HCT116 (cell line): ENCODE measurements around the gene PLEK2. TPM values are rescaled to one million over a fixed set of nuclear protein-coding genes. Genes with fewer than 3 reads are reported as not detected.

Experiments
- ATAC-seq: fragments of 200-7000 bp; cut with Tn5 transposase; 2 replicates; pipeline ENCODE4 v1.9.1; 2020; ENCODE audit warnings: mild to moderate bottlenecking, moderate library complexity
- BruUV-seq: library from RNA; stranded (reverse); fragments of 400-500 nt; replicated peaks from 2 replicates; lab custom pipeline; 2021; lab: Mats Ljungman, UMichigan
- CTCF ChIA-PET: fragments of 300-600 bp; sonication (Branson Sonifier 250); formaldehyde crosslinking; loops from one replicate; lab custom pipeline; 2021; ENCODE audit warnings: antibody characterized with exemption; lab: Charles Lee
- POLR2A ChIA-PET: fragments of 300-600, 350-600 bp; sonication (Branson Sonifier 250); formaldehyde crosslinking; loops from one replicate; lab custom pipeline; 2021; ENCODE audit warnings: antibody characterized with exemption; lab: Charles Lee
- RAD21 ChIA-PET, 2 experiments: fragments of 300-600 bp; sonication (Branson Sonifier 250); formaldehyde crosslinking; loops; one replicate each; lab custom pipeline; 2023; ENCODE audit warnings: low total read pairs in 2 of 2; ENCODE audit not compliant: uncharacterized antibody in 2 of 2, unreplicated experiment in 2 of 2, low non-redundant PET in 1 of 2; lab: Charles Lee
- DNase-seq: peaks from one replicate; pipeline ENCODE4 v3.0.0-alpha.2; 2010; ENCODE audit warnings: low read depth, low spot score
- H2AFZ ChIP-seq: fragments of 200-600 bp; shearing (Covaris generic), sonication (generic); 2 replicates; pipeline ENCODE4 v1.6.1; 2017; ENCODE audit warnings: low read depth, mixed run types, mixed read lengths, antibody characterized with exemption, low read length; ENCODE audit not compliant: poor library complexity, severe bottlenecking
- H3K27ac ChIP-seq: 2 replicates; pipeline ENCODE4 v1.5.1; 2012; ENCODE audit warnings: low read depth, low read length
- H3K27me3 ChIP-seq: fragments of 200-600 bp; sonication (generic); 2 replicates; pipeline ENCODE4 v1.6.1; 2016; ENCODE audit warnings: mixed run types, low read length, mixed read lengths; ENCODE audit not compliant: insufficient read depth
- H3K36me3 ChIP-seq, 2 experiments: fragments of 200-500 bp in 1 of 2; fragments of 200-600 bp in 1 of 2; sonication (Bioruptor generic) in 1 of 2; sonication (generic) in 1 of 2; 2 replicates each; pipeline versions ENCODE4 v1.5.1 to v1.6.1; 2014 to 2016; ENCODE audit warnings: low read length in 2 of 2, inconsistent platforms in 1 of 2, mixed read lengths in 1 of 2, mixed run types in 1 of 2; ENCODE audit not compliant: insufficient read depth in 2 of 2, control insufficient read depth in 1 of 2
- H3K4me1 ChIP-seq, 2 experiments: fragments of 200-600 bp in 1 of 2; sonication (generic) in 1 of 2; 2 replicates each; pipeline versions ENCODE4 v1.5.1 to v1.6.1; 2012 to 2017; ENCODE audit warnings: low read length in 2 of 2, inconsistent platforms in 1 of 2, mild to moderate bottlenecking in 1 of 2, mixed read lengths in 1 of 2, mixed run types in 1 of 2, moderate library complexity in 1 of 2; ENCODE audit not compliant: insufficient read depth in 2 of 2, control insufficient read depth in 1 of 2
- H3K4me2 ChIP-seq: fragments of 200-600 bp; sonication (generic); 2 replicates; pipeline ENCODE4 v1.6.1; 2017; ENCODE audit warnings: mixed run types, low read length, mixed read lengths
- H3K4me3 ChIP-seq, 2 experiments: fragments of 200-600 bp in 1 of 2; sonication (generic) in 1 of 2; replicated peaks in 1 of 2; 2 replicates each; pipeline ENCODE4 v1.5.1; 2011 to 2016; ENCODE audit warnings: low read length in 2 of 2, control low read depth in 1 of 2, low read depth in 1 of 2, mild to moderate bottlenecking in 1 of 2, mixed read lengths in 1 of 2, mixed run types in 1 of 2
- H3K79me2 ChIP-seq: fragments of 200-600 bp; sonication (generic); 2 replicates; pipeline ENCODE4 v1.6.1; 2017; ENCODE audit warnings: mild to moderate bottlenecking, mixed run types, low read length, moderate library complexity, mixed read lengths; ENCODE audit not compliant: insufficient read depth
- H3K9ac ChIP-seq: fragments of 200-600 bp; sonication (generic); 2 replicates; pipeline ENCODE4 v1.6.1; 2016; ENCODE audit warnings: low read length, mixed read lengths
- H3K9me2 ChIP-seq: fragments of 200-600 bp; sonication (generic), shearing (Covaris generic); 2 replicates; pipeline ENCODE4 v1.6.1; 2017; ENCODE audit warnings: mixed run types, mild to moderate bottlenecking, moderate library complexity; ENCODE audit not compliant: insufficient read depth
- H3K9me3 ChIP-seq, 2 experiments: fragments of 200-500 bp in 1 of 2; fragments of 200-600 bp in 1 of 2; sonication (Bioruptor generic) in 1 of 2; sonication (generic) in 1 of 2; 2 replicates each; pipeline ENCODE4 v1.6.1; 2014 to 2017; ENCODE audit warnings: low read length in 2 of 2, mixed read lengths in 2 of 2, inconsistent platforms in 1 of 2, low read depth in 1 of 2, mild to moderate bottlenecking in 1 of 2, mixed run types in 1 of 2, moderate library complexity in 1 of 2; ENCODE audit not compliant: control insufficient read depth in 1 of 2, insufficient read depth in 1 of 2
- H4K20me1 ChIP-seq: fragments of 200-600 bp; sonication (generic), shearing (Covaris generic); 2 replicates; pipeline ENCODE4 v1.6.1; 2017; ENCODE audit warnings: mixed run types, mild to moderate bottlenecking, moderate library complexity; ENCODE audit not compliant: insufficient read depth
- CBX3 ChIP-seq: IDR thresholded peaks from 2 replicates; pipeline ENCODE4 v1.6.1; 2012; ENCODE audit warnings: low read depth
- CEBPB ChIP-seq: IDR thresholded peaks from 2 replicates; pipeline ENCODE4 v1.6.1; 2012; ENCODE audit warnings: low read depth
- EGR1 ChIP-seq: IDR thresholded peaks from 2 replicates; pipeline ENCODE4 v1.6.1; 2012; ENCODE audit warnings: low read depth
- ELF1 ChIP-seq: IDR thresholded peaks from 2 replicates; pipeline ENCODE4 v1.6.1; 2012; ENCODE audit warnings: low read depth, borderline replicate concordance
- EZH2 ChIP-seq: fragments of 200-600 bp; sonication (generic); IDR thresholded peaks from 2 replicates; pipeline ENCODE4 v1.6.1; 2017; ENCODE audit warnings: antibody characterized with exemption, mixed run types
- EZH2phosphoT487 ChIP-seq: fragments of 200-600 bp; IDR thresholded peaks from 2 replicates; pipeline ENCODE4 v1.6.1; 2018; ENCODE audit warnings: antibody characterized with exemption, borderline replicate concordance
- JUND ChIP-seq: IDR thresholded peaks from 2 replicates; pipeline ENCODE4 v1.6.1; 2012
- MAX ChIP-seq: IDR thresholded peaks from 2 replicates; pipeline ENCODE4 v1.6.1; 2012
- POLR2A ChIP-seq: IDR thresholded peaks from 2 replicates; pipeline ENCODE4 v1.7.0; 2011; ENCODE audit warnings: borderline replicate concordance; ENCODE audit not compliant: insufficient read depth, insufficient read length; ENCODE audit errors: extremely low read depth
- POLR2AphosphoS5 ChIP-seq: IDR thresholded peaks from 2 replicates; pipeline ENCODE4 v1.6.1; 2011; ENCODE audit warnings: mild to moderate bottlenecking, low read depth, low read length, moderate library complexity
- SP1 ChIP-seq: IDR thresholded peaks from 2 replicates; pipeline ENCODE4 v1.6.1; 2012; ENCODE audit warnings: low read depth
- TCF7L2 ChIP-seq: IDR thresholded peaks from 2 replicates; pipeline ENCODE4 v1.7.0; 2011; ENCODE audit warnings: borderline replicate concordance, inconsistent platforms; ENCODE audit not compliant: insufficient read depth, insufficient read length; ENCODE audit errors: extremely low read depth
- ZFX ChIP-seq: fragments of 450-650 bp; IDR thresholded peaks from 2 replicates; pipeline ENCODE4 v1.6.1; 2017
- ZNF274 ChIP-seq: fragments of 200-500 bp; sonication (Bioruptor generic); IDR thresholded peaks from 2 replicates; pipeline ENCODE4 v1.6.1; 2014; ENCODE audit warnings: mild to moderate bottlenecking, low read depth, low read length, inconsistent platforms
- intact Hi-C: fragments of 100-400 bp; cut with micrococcal nuclease; formaldehyde crosslinking; loops from 2 replicates; pipeline ENCODE4 v1.10.0; 2022
- total RNA-seq: library from RNA; stranded (reverse); gene quantifications from one replicate; pipeline ENCODE4 v1.2.1, GENCODE V29; 2021; ENCODE audit not compliant: unreplicated experiment
- TF ChIP-seq, protein P1 (sequence below): IDR thresholded peaks from 2 replicates; pipeline ENCODE4 v1.6.1; 2011; ENCODE audit warnings: mild to moderate bottlenecking, low read length, moderate library complexity; ENCODE audit not compliant: insufficient replicate concordance; ENCODE audit errors: extremely low read depth
- TF ChIP-seq, protein P2 (sequence below): IDR thresholded peaks from 2 replicates; pipeline ENCODE4 v1.6.1; 2012; ENCODE audit warnings: low read depth

The PLEK2 gene
- total RNA-seq, 1 experiment from 2014 or later = 67.6 TPM

DNA sequence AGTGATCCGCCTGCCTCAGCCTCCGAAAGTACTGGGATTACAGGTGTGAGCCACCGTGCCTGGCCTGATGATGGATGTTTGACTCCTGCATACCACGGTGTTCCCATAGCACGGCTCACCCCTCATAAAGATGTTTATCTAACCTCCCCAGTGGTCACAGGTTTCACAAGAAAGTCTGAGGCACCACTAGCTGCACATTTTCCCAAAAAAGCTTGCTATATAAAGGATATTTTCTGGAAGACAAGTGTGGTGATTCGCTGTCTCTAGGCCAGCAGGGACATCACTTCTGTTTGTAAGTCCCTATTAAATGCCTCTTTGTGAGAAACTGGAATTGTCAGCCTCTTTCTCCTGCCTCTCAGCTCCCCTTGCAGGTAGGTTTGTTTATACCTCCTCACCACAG, 18.3 kb downstream of the PLEK2 start:
- POLR2A ChIA-PET = no interaction called here
- no peak for TF ChIP-seq CBX3
- TF ChIP-seq ELF1 = no peak
- TF ChIP-seq ZNF274 = no peak
- TF ChIP-seq POLR2A = no peak
- no peak for TF ChIP-seq MAX
- TF ChIP-seq, protein P1, sequence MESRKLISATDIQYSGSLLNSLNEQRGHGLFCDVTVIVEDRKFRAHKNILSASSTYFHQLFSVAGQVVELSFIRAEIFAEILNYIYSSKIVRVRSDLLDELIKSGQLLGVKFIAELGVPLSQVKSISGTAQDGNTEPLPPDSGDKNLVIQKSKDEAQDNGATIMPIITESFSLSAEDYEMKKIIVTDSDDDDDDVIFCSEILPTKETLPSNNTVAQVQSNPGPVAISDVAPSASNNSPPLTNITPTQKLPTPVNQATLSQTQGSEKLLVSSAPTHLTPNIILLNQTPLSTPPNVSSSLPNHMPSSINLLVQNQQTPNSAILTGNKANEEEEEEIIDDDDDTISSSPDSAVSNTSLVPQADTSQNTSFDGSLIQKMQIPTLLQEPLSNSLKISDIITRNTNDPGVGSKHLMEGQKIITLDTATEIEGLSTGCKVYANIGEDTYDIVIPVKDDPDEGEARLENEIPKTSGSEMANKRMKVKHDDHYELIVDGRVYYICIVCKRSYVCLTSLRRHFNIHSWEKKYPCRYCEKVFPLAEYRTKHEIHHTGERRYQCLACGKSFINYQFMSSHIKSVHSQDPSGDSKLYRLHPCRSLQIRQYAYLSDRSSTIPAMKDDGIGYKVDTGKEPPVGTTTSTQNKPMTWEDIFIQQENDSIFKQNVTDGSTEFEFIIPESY = no peak
- peaks cover 8% of the 10 kb centered on the region for H3K79me2 ChIP-seq

DNA sequence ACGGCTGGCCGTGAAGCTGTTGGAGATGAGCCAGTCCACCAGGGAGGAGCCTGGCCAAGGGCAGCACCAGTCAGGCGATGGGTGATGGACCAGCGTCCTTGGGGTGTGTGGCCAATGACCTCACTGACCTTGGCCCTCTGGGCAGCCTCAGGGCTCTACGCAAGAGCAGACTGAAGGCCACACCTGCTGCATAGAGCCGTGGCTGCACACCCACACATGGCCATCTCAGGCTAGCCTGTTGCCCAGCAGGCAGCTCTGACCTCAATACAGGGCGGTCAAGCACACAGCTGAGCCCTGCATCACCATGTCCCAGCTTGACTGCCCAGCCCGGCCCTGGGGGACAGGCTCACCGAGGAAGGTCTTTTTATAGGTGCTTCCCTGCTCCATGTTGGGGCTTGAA, 19.2 kb downstream of the PLEK2 start:
- H3K9me3 ChIP-seq = no peaks in the 10 kb centered on the region
- ATAC-seq = no peak
- H3K79me2 ChIP-seq = peaks cover 5% of the 10 kb centered on the region; the same call in 1 of the 2 replicates
- no peaks in the 10 kb centered on the region for H3K27me3 ChIP-seq
- POLR2A ChIA-PET = no interaction called here
- H3K4me3 ChIP-seq = no peak overlapping the region
- H2AFZ ChIP-seq = no peak overlapping the region
- intact Hi-C loops = no loop called here
- no peak overlapping the region for H3K9ac ChIP-seq
- no peaks in the 10 kb centered on the region for H4K20me1 ChIP-seq
- H3K36me3 ChIP-seq = peaks cover 33 to 67% of the 10 kb centered on the region in 2 experiments
- CTCF ChIA-PET = no interaction called here
- RAD21 ChIA-PET = no interaction called here
- no TSS peak for BruUV-seq
- H3K4me2 ChIP-seq = no peak overlapping the region
- peaks cover 0 to 8% of the 10 kb centered on the region in 2 experiments; a peak in 2 of 4 replicates for H3K4me1 ChIP-seq
- no peaks in the 10 kb centered on the region for H3K9me2 ChIP-seq
- no peak overlapping the region for H3K27ac ChIP-seq
- no peak for DNase-seq
- TF ChIP-seq TCF7L2 (no peak), MAX (no peak), CEBPB (no peak), EGR1 (no peak), POLR2AphosphoS5 (no peak), POLR2A (no peak), EZH2phosphoT487 (no peak), EZH2 (no peak), JUND (no peak), SP1 (no peak), ZFX (no peak), ELF1 (no peak)
- TF ChIP-seq, protein P2, sequence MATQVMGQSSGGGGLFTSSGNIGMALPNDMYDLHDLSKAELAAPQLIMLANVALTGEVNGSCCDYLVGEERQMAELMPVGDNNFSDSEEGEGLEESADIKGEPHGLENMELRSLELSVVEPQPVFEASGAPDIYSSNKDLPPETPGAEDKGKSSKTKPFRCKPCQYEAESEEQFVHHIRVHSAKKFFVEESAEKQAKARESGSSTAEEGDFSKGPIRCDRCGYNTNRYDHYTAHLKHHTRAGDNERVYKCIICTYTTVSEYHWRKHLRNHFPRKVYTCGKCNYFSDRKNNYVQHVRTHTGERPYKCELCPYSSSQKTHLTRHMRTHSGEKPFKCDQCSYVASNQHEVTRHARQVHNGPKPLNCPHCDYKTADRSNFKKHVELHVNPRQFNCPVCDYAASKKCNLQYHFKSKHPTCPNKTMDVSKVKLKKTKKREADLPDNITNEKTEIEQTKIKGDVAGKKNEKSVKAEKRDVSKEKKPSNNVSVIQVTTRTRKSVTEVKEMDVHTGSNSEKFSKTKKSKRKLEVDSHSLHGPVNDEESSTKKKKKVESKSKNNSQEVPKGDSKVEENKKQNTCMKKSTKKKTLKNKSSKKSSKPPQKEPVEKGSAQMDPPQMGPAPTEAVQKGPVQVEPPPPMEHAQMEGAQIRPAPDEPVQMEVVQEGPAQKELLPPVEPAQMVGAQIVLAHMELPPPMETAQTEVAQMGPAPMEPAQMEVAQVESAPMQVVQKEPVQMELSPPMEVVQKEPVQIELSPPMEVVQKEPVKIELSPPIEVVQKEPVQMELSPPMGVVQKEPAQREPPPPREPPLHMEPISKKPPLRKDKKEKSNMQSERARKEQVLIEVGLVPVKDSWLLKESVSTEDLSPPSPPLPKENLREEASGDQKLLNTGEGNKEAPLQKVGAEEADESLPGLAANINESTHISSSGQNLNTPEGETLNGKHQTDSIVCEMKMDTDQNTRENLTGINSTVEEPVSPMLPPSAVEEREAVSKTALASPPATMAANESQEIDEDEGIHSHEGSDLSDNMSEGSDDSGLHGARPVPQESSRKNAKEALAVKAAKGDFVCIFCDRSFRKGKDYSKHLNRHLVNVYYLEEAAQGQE = no peak

More for the DNA sequence above, 18.3 kb downstream of the PLEK2 start:
- no peak overlapping the region for H3K4me3 ChIP-seq
- H3K9me2 ChIP-seq = no peaks in the 10 kb centered on the region
- no peaks in the 10 kb centered on the region for H4K20me1 ChIP-seq
- no peaks in the 10 kb centered on the region for H3K9me3 ChIP-seq
- ChIA-PET CTCF (no interaction called here), RAD21 (no interaction called here)
- H3K27ac ChIP-seq = no peak overlapping the region
- peaks cover 0 to 8% of the 10 kb centered on the region in 2 experiments; a peak in 2 of 4 replicates for H3K4me1 ChIP-seq
- H2AFZ ChIP-seq = no peak overlapping the region
- peaks cover 26 to 63% of the 10 kb centered on the region in 2 experiments for H3K36me3 ChIP-seq
- no TSS peak for BruUV-seq
- intact Hi-C loops = no loop called here
- H3K27me3 ChIP-seq = no peaks in the 10 kb centered on the region
- ATAC-seq = no peak
- DNase-seq = no peak
- no peak overlapping the region for H3K9ac ChIP-seq
- no peak overlapping the region for H3K4me2 ChIP-seq
